A549 treated with Hydrocortisone at 1 μM for 4 hours (cell line): ENCODE measurements around the gene GDPD2. TPM values are rescaled to one million over a fixed set of nuclear protein-coding genes. Genes with fewer than 3 reads are reported as not detected.

Source experiments
- total RNA-seq: library from RNA; stranded (reverse); fragments of 200-300 nt; extraction: Qiagen RNA extraction; gene quantifications from 5 replicates; pipeline ENCODE4 v1.2.3, GENCODE V29; 2022

Gene GDPD2
- 0.05 to 0.06 TPM in 2 of 5 replicates, not detected in the others for total RNA-seq

GRCh38 chrX:70422851-70423341, at the start of gene GDPD2:
GDPD2 (plus strand) TSS chrX:70423314; CDS start chrX:70424985, 1,671 bp downstream.

GRCh38 chrX:70444326-70444945, 21.3 kb downstream of the GDPD2 start, which contains the start of gene DLG3:
DLG3 (plus strand) TSS chrX:70444835; CDS start chrX:70445202, 367 bp downstream.

Other genes starting within 250 kb of the GDPD2 start
- gene DGAT2L6, start 245.8 kb upstream of the GDPD2 start, total RNA-seq: not detected in 5 replicates
- gene AWAT1, start 188.7 kb upstream of the GDPD2 start, total RNA-seq: not detected in 5 replicates
- 0.05 to 0.06 TPM in 2 of 5 replicates, not detected in the others for gene P2RY4, start 163.1 kb upstream of the GDPD2 start, total RNA-seq
- not detected in 5 replicates for gene ARR3, start 155.0 kb upstream of the GDPD2 start, total RNA-seq
- gene RAB41, start 141.1 kb upstream of the GDPD2 start, total RNA-seq: not detected in 5 replicates
- 91.6 to 103 TPM (median 95.1 TPM) in 5 replicates for gene PDZD11, start 133.4 kb upstream of the GDPD2 start, total RNA-seq
- 25.7 to 31.0 TPM (median 26.9 TPM) in 5 replicates for gene KIF4A, start 133.2 kb upstream of the GDPD2 start, total RNA-seq
- gene DLG3, start 21.5 kb downstream of the GDPD2 start, total RNA-seq: 3.7 to 7.8 TPM (median 5.9 TPM) in 5 replicates